Body of pancreas (tissue), 4 donors: ENCODE measurements around the gene PAM.

Experiments used
- CTCF ChIP-seq, 7 experiments: fragments of 450-650 bp in 4 of 7; fragments of 200-600 bp in 3 of 7; sonication (generic) in 3 of 7; IDR thresholded peaks; one replicate each; pipeline ENCODE4 v1.5.1; 2016 to 2019; ENCODE audit warnings: antibody characterized with exemption in 7 of 7
- POLR2A ChIP-seq, 3 donors: fragments of 450-650 bp; IDR thresholded peaks; one replicate each; pipeline ENCODE4 v1.6.1; 2016; ENCODE audit warnings: antibody characterized with exemption in 3 of 3, mild to moderate bottlenecking in 2 of 3

GRCh38 chr5:103034662-103035392 is 279.7 kb downstream of the PAM start:
- no peak for TF ChIP-seq CTCF (IDR thresholded peaks at IDR 0.05)
- no peak for TF ChIP-seq POLR2A (IDR thresholded peaks at IDR 0.05)
